HepG2 (cell line): ENCODE measurements around the gene GUCY2C. TPM values are rescaled to one million over a fixed set of nuclear protein-coding genes. Genes with fewer than 3 reads are reported as not detected.

Experiments
- ATAC-seq: fragments of 200-7000 bp; cut with Tn5 transposase; 3 replicates; pipeline ENCODE4 v1.9.1; 2020; ENCODE audit warnings: mild to moderate bottlenecking, moderate library complexity
- BruUV-seq: library from RNA; stranded (reverse); fragments of 400-500 nt; replicated peaks from 2 replicates; lab custom pipeline; 2021; lab: Mats Ljungman, UMichigan
- CTCF ChIA-PET: fragments of 300-600 bp; formaldehyde crosslinking; extraction: SDS; loops from one replicate; lab custom pipeline; 2021; ENCODE audit warnings: low total read pairs, inconsistent platforms, low intra/inter-chr PET ratio; lab: Yijun Ruan, JAX
- POLR2A ChIA-PET: fragments of 350-600 bp; sonication (Branson Sonifier 250); formaldehyde crosslinking; loops from one replicate; lab custom pipeline; 2020; ENCODE audit warnings: antibody characterized with exemption, inconsistent platforms; lab: Yijun Ruan, JAX
- DNase-seq: peaks from one replicate; pipeline ENCODE4 v3.0.0-alpha.2; 2015; ENCODE audit warnings: low spot score
- FAIRE-seq: peaks from 3 replicates; lab custom pipeline; 2011; peaks lifted over from hg19 to GRCh38; lab: Jason Lieb, UNC
- H2AFZ ChIP-seq: one replicate; pipeline ENCODE4 v1.6.1; 2011; ENCODE audit warnings: low read length, inconsistent platforms
- H3K27ac ChIP-seq: fragments of 300-600 bp; 3 replicates; pipeline ENCODE4 v1.8.0; 2011; ENCODE audit warnings: mixed run types, mild to moderate bottlenecking, mixed read lengths, low read length, inconsistent platforms; ENCODE audit not compliant: insufficient read depth; ENCODE audit errors: extremely low read length
- H3K27me3 ChIP-seq, 2 experiments: fragments of 200-600 bp in 1 of 2; 2 replicates in 1 of 2; 3 replicates in 1 of 2; pipeline versions ENCODE4 v1.6.0 to v1.8.0; 2011; ENCODE audit warnings: low read length in 2 of 2, mild to moderate bottlenecking in 2 of 2, moderate library complexity in 2 of 2, inconsistent platforms in 1 of 2; ENCODE audit not compliant: insufficient read depth in 2 of 2, control insufficient read depth in 1 of 2
- H3K36me3 ChIP-seq, 2 experiments: fragments of 200-600 bp in 1 of 2; replicated peaks in 1 of 2; 2 replicates in 1 of 2; 3 replicates in 1 of 2; pipeline versions ENCODE4 v1.5.1 to v1.8.0; 2011; ENCODE audit warnings: low read length in 2 of 2, inconsistent platforms in 1 of 2; ENCODE audit not compliant: insufficient read depth in 2 of 2, control insufficient read depth in 1 of 2
- H3K4me1 ChIP-seq: 2 replicates; pipeline ENCODE4 v1.5.1; 2012; ENCODE audit warnings: low read length, inconsistent platforms; ENCODE audit not compliant: insufficient read depth
- H3K4me2 ChIP-seq: 2 replicates; pipeline ENCODE4 v1.6.0; 2011; ENCODE audit warnings: low read depth, low read length, inconsistent platforms
- H3K4me3 ChIP-seq, 3 experiments: fragments of 200-600 bp in 1 of 3; sonication (generic), shearing (Covaris generic) in 1 of 3; replicated peaks in 1 of 3; 2 replicates each; pipeline ENCODE4 v1.5.1; 2011 to 2016; ENCODE audit warnings: low read length in 3 of 3, inconsistent platforms in 2 of 3, low read depth in 2 of 3, mild to moderate bottlenecking in 2 of 3, control low read depth in 1 of 3, mixed read lengths in 1 of 3; ENCODE audit not compliant: insufficient read depth in 1 of 3
- H3K79me2 ChIP-seq: one replicate; pipeline ENCODE4 v1.6.1; 2011; ENCODE audit warnings: low read length, inconsistent platforms; ENCODE audit not compliant: insufficient read depth
- H3K9ac ChIP-seq: 2 replicates; pipeline ENCODE4 v1.6.0; 2011; ENCODE audit warnings: mild to moderate bottlenecking, low read depth, low read length, inconsistent platforms; ENCODE audit not compliant: insufficient read depth
- H3K9me3 ChIP-seq: 2 replicates; pipeline ENCODE4 v1.5.1; 2012; ENCODE audit warnings: mild to moderate bottlenecking, low read length
- H4K20me1 ChIP-seq: 2 replicates; pipeline ENCODE4 v1.6.0; 2011; ENCODE audit warnings: inconsistent platforms, mild to moderate bottlenecking, low read length, moderate library complexity; ENCODE audit not compliant: insufficient read depth
- CENPT ChIP-seq: sonication (generic); formaldehyde crosslinking; IDR thresholded peaks from 2 replicates; pipeline ENCODE4 v1.8.0; 2022; ENCODE audit warnings: low read depth, mild to moderate bottlenecking, moderate library complexity, missing genetic modification reagents
- DR1 ChIP-seq: sonication (generic); formaldehyde crosslinking; IDR thresholded peaks from 2 replicates; pipeline ENCODE4 v1.8.0; 2021; ENCODE audit warnings: mild to moderate bottlenecking, missing genetic modification reagents, inconsistent platforms
- ELK4 ChIP-seq: sonication (generic); formaldehyde crosslinking; IDR thresholded peaks from 2 replicates; pipeline ENCODE4 v1.9.0; 2021; ENCODE audit warnings: missing genetic modification reagents, borderline replicate concordance
- ETV6 ChIP-seq: sonication (generic); formaldehyde crosslinking; conservative IDR thresholded peaks from 2 replicates; pipeline ENCODE4 v1.4.0; 2020; ENCODE audit warnings: missing genetic modification reagents
- KDM3A ChIP-seq: IDR thresholded peaks from 2 replicates; pipeline ENCODE4 v1.6.1; 2018; ENCODE audit warnings: low read depth, missing compliant biosample characterization
- MYNN ChIP-seq: sonication (generic); formaldehyde crosslinking; IDR thresholded peaks from 2 replicates; pipeline ENCODE4 v1.4.0; 2020; ENCODE audit warnings: mild to moderate bottlenecking, low read depth, missing genetic modification reagents
- PAF1 ChIP-seq: IDR thresholded peaks from 2 replicates; pipeline ENCODE4 v1.6.1; 2016; ENCODE audit warnings: missing genetic modification reagents, missing compliant biosample characterization
- RFX1 ChIP-seq: fragments of 450-650 bp; IDR thresholded peaks from 2 replicates; pipeline ENCODE4 v1.6.1; 2017
- THAP8 ChIP-seq: sonication (generic); formaldehyde crosslinking; IDR thresholded peaks from 2 replicates; pipeline ENCODE4 v1.5.1; 2020; ENCODE audit warnings: missing genetic modification reagents, mild to moderate bottlenecking, borderline replicate concordance
- TOE1 ChIP-seq: sonication (generic); formaldehyde crosslinking; IDR thresholded peaks from 2 replicates; pipeline ENCODE4 v1.4.0; 2020; ENCODE audit warnings: mild to moderate bottlenecking, missing genetic modification reagents
- ZNF230 ChIP-seq: sonication (generic); formaldehyde crosslinking; IDR thresholded peaks from 2 replicates; pipeline ENCODE4 v1.4.0; 2020; ENCODE audit warnings: mild to moderate bottlenecking, missing genetic modification reagents
- ZNF589 ChIP-seq: sonication (generic); formaldehyde crosslinking; conservative IDR thresholded peaks from 2 replicates; pipeline ENCODE4 v1.8.0; 2022; ENCODE audit warnings: mild to moderate bottlenecking, moderate library complexity, missing genetic modification reagents
- ZNF670 ChIP-seq: sonication (generic); formaldehyde crosslinking; IDR thresholded peaks from 2 replicates; pipeline ENCODE4 v1.8.0; 2022; ENCODE audit warnings: mild to moderate bottlenecking, missing genetic modification reagents, borderline replicate concordance
- WGBS: methylation state at CpG from one replicate; pipeline ENCODE4 v1.1.6; 2017; ENCODE audit warnings: low lambda C conversion rate; 5-methylcytosine and 5-hydroxymethylcytosine counted together
- in situ Hi-C: cut with HindIII; loops from 2 replicates; pipeline ENCODE4 v1.10.0; 2017; ENCODE audit warnings: low pct_unique_long_range_greater_than_20kb; ENCODE audit not compliant: extremely low pct_ligation_motif_present
- intact Hi-C: fragments of 100-400 bp; cut with micrococcal nuclease; formaldehyde crosslinking; loops from one replicate; pipeline ENCODE4 v1.10.0; 2022; ENCODE audit not compliant: unreplicated experiment
- polyA plus RNA-seq, 8 experiments: library from polyadenylated mRNA; depleted of rRNA in 3 of 8; stranded (reverse) in 7 of 8; unstranded in 1 of 8; fragments of >200 nt; fragmentation: Illumina TruSeq in 4 of 8; extraction: Trizol in 4 of 8; gene quantifications; 2 replicates each; pipeline versions ENCODE4 v1.2.1 to v1.2.3, GENCODE V29; 2011 to 2016; ENCODE audit warnings: low read depth in 4 of 8, missing spikeins in 1 of 8, mixed read lengths in 1 of 8; ENCODE audit not compliant: insufficient read depth in 1 of 8
- total RNA-seq, 5 experiments: library from RNA; depleted of rRNA; stranded (reverse); fragments of >200 nt; fragmentation: Illumina TruSeq; extraction: Trizol; gene quantifications; 2 replicates each; pipeline ENCODE4 v1.2.3, GENCODE V29; 2016; ENCODE audit warnings: low read depth in 1 of 5
- TF ChIP-seq, protein P1 (sequence below): sonication (generic); formaldehyde crosslinking; IDR thresholded peaks from 2 replicates; pipeline ENCODE4 v1.5.0; 2020; ENCODE audit warnings: missing genetic modification reagents
- TF ChIP-seq, protein P2 (sequence below): sonication (generic); formaldehyde crosslinking; IDR thresholded peaks from 2 replicates; pipeline ENCODE4 v1.5.1; 2020; ENCODE audit warnings: mild to moderate bottlenecking, moderate library complexity, missing genetic modification reagents

Gene GUCY2C
- total and polyA plus RNA-seq, 2 of the 13 experiments (the other 11 are each of a cell fraction or from before 2014, with no cell fraction given), result not detected

DNA sequence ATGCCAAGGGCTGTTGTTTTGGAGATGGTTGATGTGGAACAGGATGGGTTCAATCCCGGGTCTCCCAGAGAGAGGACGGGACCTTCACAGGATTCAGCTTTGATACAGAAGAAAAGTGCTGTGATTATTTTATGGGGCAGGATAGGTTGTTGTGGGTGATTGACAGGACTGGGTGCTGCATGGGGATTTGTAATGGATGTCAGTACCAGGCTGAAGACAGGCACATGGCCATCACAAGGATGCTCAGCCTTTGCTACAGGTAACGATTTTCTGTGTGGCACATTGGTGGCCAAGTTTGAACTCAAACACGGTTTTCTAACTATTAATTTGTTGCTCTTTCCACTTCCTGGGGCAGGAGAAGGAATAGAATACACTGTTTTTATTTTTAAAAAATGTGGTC, 4.5 kb upstream of the GUCY2C start:
- Histone ChIP-seq H3K4me3 (no peak overlapping the region), H3K27me3 (no peaks in the 10 kb centered on the region), H3K9ac (no peak overlapping the region), H3K4me1 (no peaks in the 10 kb centered on the region), H3K4me2 (no peak overlapping the region), H3K27ac (no peak overlapping the region), H3K36me3 (no peaks in the 10 kb centered on the region), H4K20me1 (no peaks in the 10 kb centered on the region), H3K9me3 (no peaks in the 10 kb centered on the region), H3K79me2 (no peaks in the 10 kb centered on the region), H2AFZ (no peak overlapping the region)
- POLR2A ChIA-PET, result no interaction called here
- CTCF ChIA-PET, result no interaction called here
- no peak for DNase-seq
- intact Hi-C loops (no loop called here), in situ Hi-C loops (loop anchor here (25.0 kb wide), 1 partner anchor 464 kb away; no protein-coding TSS in a partner anchor)
- no peak for FAIRE-seq
- 4% methylated on average over 4 of the region's 4 CpGs for WGBS
- BruUV-seq, result no TSS peak
- no peak for ATAC-seq
- TF ChIP-seq TOE1 (no peak), PAF1 (CRISPR knock-in tag) (no peak)
- TF ChIP-seq, protein P1, sequence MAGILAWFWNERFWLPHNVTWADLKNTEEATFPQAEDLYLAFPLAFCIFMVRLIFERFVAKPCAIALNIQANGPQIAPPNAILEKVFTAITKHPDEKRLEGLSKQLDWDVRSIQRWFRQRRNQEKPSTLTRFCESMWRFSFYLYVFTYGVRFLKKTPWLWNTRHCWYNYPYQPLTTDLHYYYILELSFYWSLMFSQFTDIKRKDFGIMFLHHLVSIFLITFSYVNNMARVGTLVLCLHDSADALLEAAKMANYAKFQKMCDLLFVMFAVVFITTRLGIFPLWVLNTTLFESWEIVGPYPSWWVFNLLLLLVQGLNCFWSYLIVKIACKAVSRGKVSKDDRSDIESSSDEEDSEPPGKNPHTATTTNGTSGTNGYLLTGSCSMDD, result no peak

GRCh38 chr12:14699923-14700322, 3.5 kb upstream of the GUCY2C start:
- no peak overlapping the region for H3K27ac ChIP-seq
- TF ChIP-seq DR1 (CRISPR knock-in tag) (no peak), KDM3A (no peak), ZNF670 (no peak), ZNF230 (CRISPR knock-in tag) (no peak), CENPT (no peak), ETV6 (CRISPR knock-in tag) (no peak), ELK4 (CRISPR knock-in tag) (no peak), ZNF589 (CRISPR knock-in tag) (no peak), THAP8 (CRISPR knock-in tag) (no peak), MYNN (CRISPR knock-in tag) (no peak), RFX1 (no peak)
- TF ChIP-seq, protein P2, sequence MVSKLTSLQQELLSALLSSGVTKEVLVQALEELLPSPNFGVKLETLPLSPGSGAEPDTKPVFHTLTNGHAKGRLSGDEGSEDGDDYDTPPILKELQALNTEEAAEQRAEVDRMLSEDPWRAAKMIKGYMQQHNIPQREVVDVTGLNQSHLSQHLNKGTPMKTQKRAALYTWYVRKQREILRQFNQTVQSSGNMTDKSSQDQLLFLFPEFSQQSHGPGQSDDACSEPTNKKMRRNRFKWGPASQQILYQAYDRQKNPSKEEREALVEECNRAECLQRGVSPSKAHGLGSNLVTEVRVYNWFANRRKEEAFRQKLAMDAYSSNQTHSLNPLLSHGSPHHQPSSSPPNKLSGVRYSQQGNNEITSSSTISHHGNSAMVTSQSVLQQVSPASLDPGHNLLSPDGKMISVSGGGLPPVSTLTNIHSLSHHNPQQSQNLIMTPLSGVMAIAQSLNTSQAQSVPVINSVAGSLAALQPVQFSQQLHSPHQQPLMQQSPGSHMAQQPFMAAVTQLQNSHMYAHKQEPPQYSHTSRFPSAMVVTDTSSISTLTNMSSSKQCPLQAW, result no peak

More at GRCh38 chr12:14699923-14700322, 3.5 kb upstream of the GUCY2C start:
- no peaks in the 10 kb centered on the region for H3K27me3 ChIP-seq
- no peak overlapping the region for H3K4me2 ChIP-seq
- no peak overlapping the region for H2AFZ ChIP-seq
- H3K4me3 ChIP-seq, result no peak overlapping the region
- H3K36me3 ChIP-seq, result no peaks in the 10 kb centered on the region
- no peak for ATAC-seq
- 10% methylated on average over 2 of the region's 2 CpGs for WGBS
- no peaks in the 10 kb centered on the region for H3K9me3 ChIP-seq
- no peak overlapping the region for H3K9ac ChIP-seq
- ChIA-PET CTCF (no interaction called here), POLR2A (no interaction called here)
- no peak for FAIRE-seq
- H4K20me1 ChIP-seq, result no peaks in the 10 kb centered on the region
- intact Hi-C loops (no loop called here), in situ Hi-C loops (loop anchor here (25.0 kb wide), 1 partner anchor 463 kb away; no protein-coding TSS in a partner anchor)
- no peaks in the 10 kb centered on the region for H3K4me1 ChIP-seq
- BruUV-seq, result no TSS peak
- no peak for DNase-seq
- H3K79me2 ChIP-seq, result no peaks in the 10 kb centered on the region
